GM18519 (cell line): ENCODE results near the gene ZFHX3.

Experiments used
- ATAC-seq: cut with Tn5 transposase; IDR thresholded peaks from one replicate; pipeline ENCODE4 v1.9.1; 2021; ENCODE audit warnings: mild to moderate bottlenecking, moderate library complexity; ENCODE audit not compliant: unreplicated experiment, low FRiP score

ZFHX3 gene

GRCh38 chr16:72891291-72892227 lies 156.4 kb downstream of the ZFHX3 start:
- no peak for ATAC-seq

- no peak for ATAC-seq
Observed at GRCh38 chr16:72890587-72890986, 157.3 kb downstream of the ZFHX3 start.

GRCh38 chr16:72889616-72890582 lies 158.0 kb downstream of the ZFHX3 start:
- ATAC-seq = no peak

GRCh38 chr16:72887537-72887936 lies 160.4 kb downstream of the ZFHX3 start:
- ATAC-seq = no peak

GRCh38 chr16:72886346-72886974 lies 161.5 kb downstream of the ZFHX3 start:
- no peak for ATAC-seq

- no peak for ATAC-seq
Observed at GRCh38 chr16:72884573-72884972, 163.4 kb downstream of the ZFHX3 start.

GRCh38 chr16:72884037-72884436 lies 163.9 kb downstream of the ZFHX3 start:
- ATAC-seq = no peak

- no peak for ATAC-seq
Observed at GRCh38 chr16:72879846-72880245, 168.1 kb downstream of the ZFHX3 start.

- no peak for ATAC-seq
Observed at GRCh38 chr16:72878301-72879269, 169.3 kb downstream of the ZFHX3 start.

- ATAC-seq = no peak
Observed at GRCh38 chr16:72877374-72878028, 170.4 kb downstream of the ZFHX3 start.

GRCh38 chr16:72876981-72877373 lies 171.0 kb downstream of the ZFHX3 start:
- ATAC-seq = no peak

- ATAC-seq = no peak
Observed at GRCh38 chr16:72876221-72876620, 171.7 kb downstream of the ZFHX3 start.

GRCh38 chr16:72875291-72876031 lies 172.5 kb downstream of the ZFHX3 start:
- no peak for ATAC-seq

- no peak for ATAC-seq
Observed at GRCh38 chr16:72873853-72874252, 174.1 kb downstream of the ZFHX3 start.

- ATAC-seq = no peak
Observed at GRCh38 chr16:72873044-72873443, 174.9 kb downstream of the ZFHX3 start.

- ATAC-seq = no peak
Observed at GRCh38 chr16:72865835-72866234, 182.1 kb downstream of the ZFHX3 start.

- ATAC-seq = no peak
Observed at GRCh38 chr16:72865258-72865657, 182.7 kb downstream of the ZFHX3 start.

GRCh38 chr16:72864130-72864833 lies 183.6 kb downstream of the ZFHX3 start:
- no peak for ATAC-seq
